ENCODE data around the gene CEP170B.
"Not testable (repeated sequence)": the region's sequence is repeated elsewhere in the genome, so short reads cannot be mapped to it uniquely, and the experiment has no call there.

Gene CEP170B

GRCh38 chr14:104865081-104865630 is at the start of gene CEP170B:
Gene CEP170B, plus strand, starts transcription at chr14:104865268. Its CDS starts 3,183 bp downstream, at chr14:104868451.
- no peak for DNase-seq

GRCh38 chr14:104816616-104816884 is 48.5 kb upstream of the CEP170B start:
- DNase-seq: no peak

- DNase-seq: no peak
Measured at GRCh38 chr14:104817930-104818713, 46.9 kb upstream of the CEP170B start.

- no peak for DNase-seq
Measured at GRCh38 chr14:104818714-104819161, 46.3 kb upstream of the CEP170B start.

DNA sequence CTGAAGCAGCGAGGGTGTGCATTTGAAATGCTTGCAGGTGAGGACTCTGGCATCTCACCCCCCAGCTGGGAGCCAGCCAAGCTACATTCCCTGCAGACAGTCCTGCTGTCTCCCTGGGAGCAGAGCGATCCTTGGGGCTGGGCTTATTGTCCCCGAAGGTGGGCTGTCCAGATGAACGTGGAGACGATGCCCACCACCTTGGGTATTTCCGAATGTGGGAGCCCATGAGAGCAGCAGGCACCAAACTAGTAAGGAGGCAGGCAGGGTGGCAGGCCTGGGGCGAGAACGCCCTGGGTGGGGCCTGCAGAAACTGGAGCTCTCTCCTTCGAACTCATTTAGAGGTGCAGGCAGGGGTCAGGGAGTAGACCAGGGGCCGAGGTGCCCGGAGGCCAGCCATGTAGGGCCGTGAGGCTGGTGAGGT is 45.7 kb upstream of the CEP170B start:
- DNase-seq: no peak

GRCh38 chr14:104820669-104821228 is 44.3 kb upstream of the CEP170B start:
- no peak for DNase-seq

DNA sequence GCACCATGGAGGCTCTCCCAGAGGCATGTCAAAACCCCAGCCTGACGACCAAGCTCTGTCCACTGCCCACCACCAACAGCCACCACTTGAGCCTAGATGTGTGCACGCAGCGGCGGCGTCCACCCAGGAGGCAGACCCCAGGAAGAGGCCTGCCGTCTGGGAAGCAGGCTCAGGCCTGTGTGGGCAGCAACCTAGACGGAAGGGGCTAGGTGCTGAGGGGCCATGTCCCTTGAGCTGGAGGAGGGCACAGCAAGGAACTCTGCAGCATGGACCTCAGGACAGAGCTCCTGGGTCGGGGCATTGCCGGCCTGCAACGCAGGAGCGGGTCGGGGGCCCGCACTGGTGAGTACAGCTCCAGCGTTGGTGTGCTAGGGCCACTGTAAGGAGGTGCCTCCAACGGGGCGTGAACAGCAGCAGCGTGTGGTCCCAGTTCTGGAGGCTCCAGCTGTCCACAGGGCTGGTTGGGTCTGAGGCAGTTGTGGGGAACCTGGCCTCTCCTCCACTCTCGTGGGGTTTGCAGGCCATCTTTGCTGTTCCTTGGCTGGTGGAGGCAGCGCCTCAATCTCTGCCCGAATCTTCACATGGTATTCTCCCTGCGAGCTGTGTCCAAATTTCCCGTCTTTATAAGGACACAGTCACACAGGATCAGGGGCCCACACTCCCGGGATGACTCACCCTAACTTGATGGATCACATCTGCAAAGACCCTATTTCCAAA is 43.7 kb upstream of the CEP170B start:
- no peak for DNase-seq

DNA sequence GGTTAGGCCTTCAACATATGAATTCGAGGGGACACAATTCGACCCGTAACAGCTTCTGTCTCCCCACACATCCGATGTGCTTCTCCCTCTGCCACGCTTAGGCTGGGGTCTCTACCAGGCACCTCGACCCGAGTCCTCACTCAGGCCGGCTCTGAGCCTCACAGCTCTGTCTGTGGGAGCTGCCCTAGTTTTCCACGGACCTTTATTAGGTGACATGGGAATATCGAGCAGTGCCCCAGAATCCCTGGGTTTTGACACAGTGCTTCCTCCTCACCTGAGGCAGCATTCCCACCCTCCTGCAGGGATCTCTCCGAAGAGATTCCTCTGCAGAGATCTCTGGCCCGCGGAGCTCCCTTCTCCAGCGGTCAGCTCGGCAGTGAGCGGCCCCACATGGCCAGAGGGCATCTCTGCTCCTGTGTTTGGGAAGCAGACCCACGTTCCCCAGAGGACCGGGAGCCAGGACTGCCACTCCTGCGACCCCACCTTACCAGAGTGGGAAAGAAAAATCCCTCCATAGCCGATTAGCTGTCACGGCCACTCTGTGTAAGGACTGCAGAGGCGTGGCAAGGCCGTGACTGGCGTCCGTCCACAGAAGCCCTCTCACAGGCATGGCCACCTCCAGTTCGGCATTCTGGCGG is 43.0 kb upstream of the CEP170B start:
- DNase-seq: no peak

GRCh38 chr14:104822821-104823615 is 42.0 kb upstream of the CEP170B start:
- DNase-seq: no peak

DNA sequence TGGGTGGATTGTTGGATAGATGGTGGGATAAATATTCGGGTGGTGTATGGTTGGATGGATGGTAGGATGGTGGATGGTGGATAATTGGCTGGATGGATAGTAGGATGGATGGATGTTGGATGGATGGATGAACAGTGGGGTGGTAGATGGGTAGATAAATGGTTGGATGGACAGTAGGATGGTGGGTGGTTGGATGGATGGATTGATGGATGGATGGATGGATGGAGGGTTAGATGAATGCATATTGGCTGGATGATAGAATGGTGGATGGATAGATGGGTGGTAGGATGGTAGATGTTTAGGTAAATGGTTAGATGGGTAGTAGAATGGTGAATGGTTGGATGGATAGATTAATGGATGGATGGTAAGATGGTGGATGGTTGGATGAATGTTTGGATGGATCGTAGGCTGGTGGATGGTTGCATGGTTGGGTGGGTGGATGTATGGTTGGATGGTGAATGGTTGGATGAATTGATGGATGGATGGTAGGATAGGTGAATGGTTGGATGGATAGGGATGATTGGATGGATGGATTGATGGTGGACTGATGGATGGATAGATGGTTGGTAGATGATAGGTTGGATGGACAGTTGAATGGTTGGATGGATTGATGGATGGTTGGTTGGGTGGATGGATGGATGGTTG is 40.6 kb upstream of the CEP170B start:
- no peak for DNase-seq

DNA sequence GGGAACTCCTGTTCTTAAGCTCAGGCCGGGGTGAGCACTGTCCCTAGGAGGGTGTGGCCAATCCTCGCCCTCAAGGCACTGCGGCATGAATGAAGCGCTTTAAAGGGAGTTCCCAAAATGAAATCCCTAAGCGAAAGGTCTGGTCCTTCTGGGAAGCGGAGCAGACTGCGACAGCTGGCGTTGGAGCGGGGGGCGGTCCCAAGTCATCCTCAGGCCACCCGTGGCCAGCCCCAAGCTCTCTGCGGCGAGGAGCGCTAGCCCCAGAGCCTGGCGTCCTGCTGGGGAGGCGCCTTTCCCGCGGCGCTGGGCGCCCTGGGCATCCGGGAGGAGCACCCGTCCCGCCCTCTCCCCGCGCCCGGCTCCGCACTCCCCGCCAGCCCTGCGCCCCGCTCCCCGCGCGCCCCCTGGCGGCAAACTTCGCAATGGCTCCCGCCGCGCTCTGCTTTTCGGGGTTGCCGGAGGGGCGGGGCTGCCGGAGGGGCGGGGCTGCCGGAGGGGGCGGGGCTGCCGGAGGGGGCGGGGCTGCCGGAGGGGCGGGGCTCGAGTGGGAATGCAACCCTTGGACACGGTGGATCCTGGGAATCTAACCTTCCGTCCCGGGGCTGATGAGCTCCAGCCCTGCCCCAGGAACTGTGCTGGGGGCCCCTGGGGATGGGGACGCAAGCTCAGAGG is 38.7 kb upstream of the CEP170B start:
- DNase-seq: peak; percentile 45

- DNase-seq: no peak
Measured at GRCh38 chr14:104826861-104827176, 38.2 kb upstream of the CEP170B start.

GRCh38 chr14:104827177-104828055 is 37.7 kb upstream of the CEP170B start:
- DNase-seq: no peak

DNA sequence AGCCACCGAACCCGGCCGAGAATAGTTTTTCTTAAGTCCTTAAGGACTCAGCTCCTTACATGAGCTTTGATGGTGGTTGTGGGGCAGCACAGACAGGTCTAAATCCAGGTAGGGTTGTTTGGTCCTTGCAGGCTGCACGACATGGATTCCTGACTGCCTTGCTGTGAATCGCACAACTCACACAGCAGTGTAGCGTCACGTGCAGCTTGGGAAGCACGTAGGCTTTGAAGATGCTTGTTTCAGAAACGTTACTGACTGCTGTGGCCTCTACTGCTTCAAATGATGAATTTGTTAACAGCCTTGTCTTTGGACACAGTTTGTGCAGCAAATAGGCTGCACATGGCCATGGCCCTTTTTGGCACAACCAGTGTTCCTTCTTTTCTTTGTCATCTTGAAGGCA is 34.3 kb upstream of the CEP170B start:
- DNase-seq: no peak

GRCh38 chr14:104836171-104836935 is 28.7 kb upstream of the CEP170B start:
- not testable (repeated sequence) for DNase-seq

- DNase-seq: no peak
Measured at GRCh38 chr14:104841730-104842129, 23.3 kb upstream of the CEP170B start.

DNA sequence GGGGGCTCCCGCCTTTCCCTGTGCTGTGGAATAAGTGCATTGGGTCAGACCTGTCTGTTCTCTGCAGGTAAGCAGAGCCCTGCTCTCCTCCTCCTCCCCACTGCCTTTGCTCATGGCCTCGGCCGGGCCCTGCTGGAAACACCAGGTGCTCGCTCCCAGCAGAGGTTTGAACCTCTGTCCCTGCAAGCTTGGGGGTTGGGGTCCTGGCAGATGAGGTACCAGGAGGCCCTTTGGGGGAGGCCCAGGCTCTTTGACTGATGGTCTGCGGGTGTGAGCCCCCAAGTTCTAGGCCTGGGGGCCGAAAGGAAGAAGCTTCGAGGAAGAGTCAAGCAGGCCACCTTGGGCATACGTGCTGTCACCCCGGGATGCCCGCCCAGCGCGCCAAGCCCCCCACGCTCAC is 22.1 kb upstream of the CEP170B start:
- no peak for DNase-seq

- no peak for DNase-seq
Measured at GRCh38 chr14:104843442-104844305, 21.4 kb upstream of the CEP170B start.

Data from NCI-H1417 treated with DMSO at 0.1 percent for 48 hours (cell line).